ENCODE measurements around the gene CIDEC.

GRCh38 chr3:9915254-9916141 is 35.4 kb upstream of the CIDEC start:
- peak; percentile 36 for TF ChIP-seq CTCF (IDR thresholded peaks at IDR 0.05; ENCODE audit: poor library complexity, severe bottlenecking)
- no peak for TF ChIP-seq POLR2AphosphoS5 (IDR thresholded peaks at IDR 0.05)
- no peak for TF ChIP-seq EZH2 (IDR thresholded peaks at IDR 0.05; ENCODE audit: borderline replicate concordance, insufficient read depth, low read length, poor library complexity, severe bottlenecking)
